ENCODE results near the gene SUSD4. TPM values are rescaled to one million over a fixed set of nuclear protein-coding genes. Genes with fewer than 3 reads are reported as not detected.

Gene SUSD4
- total RNA-seq, 3 donors from 2014 or later (not counting 1 experiment from before 2014, with no cell fraction given): 0.60 to 1.1 TPM; not detected in 1

DNA sequence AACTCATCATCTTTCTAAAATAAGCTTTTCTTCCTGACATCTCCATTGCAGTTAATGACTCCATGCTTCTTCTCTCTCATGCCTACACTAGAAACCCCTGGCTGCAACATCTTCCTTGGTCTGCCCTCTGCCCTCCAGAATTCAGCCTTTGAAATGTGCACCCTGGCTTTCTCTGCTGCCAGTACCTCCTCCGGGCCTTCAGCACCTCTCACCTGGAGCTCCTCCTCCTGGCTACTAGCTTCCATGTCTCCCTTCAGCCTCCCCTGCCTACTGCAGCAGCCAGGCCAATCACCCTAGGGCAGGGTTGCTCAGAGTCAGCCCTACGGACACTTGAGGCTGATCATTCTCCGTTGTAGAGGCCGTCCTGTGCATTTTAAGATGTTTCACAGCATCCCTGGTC is 18.3 kb downstream of the SUSD4 start:
- Mint-ChIP-seq H3K27ac (no peak overlapping the region), H3K9me3 (no peaks in the 10 kb centered on the region), H3K4me1 (no peaks in the 10 kb centered on the region), H3K27me3 (ENCODE audit: low read depth in 2 of 2) (peaks cover 10% of the 10 kb centered on the region in 2 donors), H3K4me3 (no peak overlapping the region), H3K36me3 (no peaks in the 10 kb centered on the region)
- intact Hi-C loops (cut with micrococcal nuclease): no loop called here
- DNase-seq (no peak), ATAC-seq (no peak)
- H3K27me3 ChIP-seq (ENCODE audit: control insufficient read depth, insufficient read depth, low read length): no peaks in the 10 kb centered on the region
- H3K4me3 ChIP-seq (ENCODE audit: low read length): no peak overlapping the region
- no peaks in the 10 kb centered on the region for H3K4me1 ChIP-seq (ENCODE audit: control insufficient read depth, insufficient read depth, low read length)
- no peak overlapping the region for H3K27ac ChIP-seq (ENCODE audit: low read length)
- TF ChIP-seq, protein P1, sequence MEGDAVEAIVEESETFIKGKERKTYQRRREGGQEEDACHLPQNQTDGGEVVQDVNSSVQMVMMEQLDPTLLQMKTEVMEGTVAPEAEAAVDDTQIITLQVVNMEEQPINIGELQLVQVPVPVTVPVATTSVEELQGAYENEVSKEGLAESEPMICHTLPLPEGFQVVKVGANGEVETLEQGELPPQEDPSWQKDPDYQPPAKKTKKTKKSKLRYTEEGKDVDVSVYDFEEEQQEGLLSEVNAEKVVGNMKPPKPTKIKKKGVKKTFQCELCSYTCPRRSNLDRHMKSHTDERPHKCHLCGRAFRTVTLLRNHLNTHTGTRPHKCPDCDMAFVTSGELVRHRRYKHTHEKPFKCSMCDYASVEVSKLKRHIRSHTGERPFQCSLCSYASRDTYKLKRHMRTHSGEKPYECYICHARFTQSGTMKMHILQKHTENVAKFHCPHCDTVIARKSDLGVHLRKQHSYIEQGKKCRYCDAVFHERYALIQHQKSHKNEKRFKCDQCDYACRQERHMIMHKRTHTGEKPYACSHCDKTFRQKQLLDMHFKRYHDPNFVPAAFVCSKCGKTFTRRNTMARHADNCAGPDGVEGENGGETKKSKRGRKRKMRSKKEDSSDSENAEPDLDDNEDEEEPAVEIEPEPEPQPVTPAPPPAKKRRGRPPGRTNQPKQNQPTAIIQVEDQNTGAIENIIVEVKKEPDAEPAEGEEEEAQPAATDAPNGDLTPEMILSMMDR (IDR thresholded peaks at IDR 0.05): no peak
- no peaks in the 10 kb centered on the region for H3K9me3 ChIP-seq (ENCODE audit: control insufficient read depth, insufficient read depth, low read length)
- WGBS (ENCODE audit: insufficient coverage): 88% methylated on average over 4 of the region's 4 CpGs
- H3K36me3 ChIP-seq (ENCODE audit: control insufficient read depth, insufficient read depth, low read length): no peaks in the 10 kb centered on the region

DNA sequence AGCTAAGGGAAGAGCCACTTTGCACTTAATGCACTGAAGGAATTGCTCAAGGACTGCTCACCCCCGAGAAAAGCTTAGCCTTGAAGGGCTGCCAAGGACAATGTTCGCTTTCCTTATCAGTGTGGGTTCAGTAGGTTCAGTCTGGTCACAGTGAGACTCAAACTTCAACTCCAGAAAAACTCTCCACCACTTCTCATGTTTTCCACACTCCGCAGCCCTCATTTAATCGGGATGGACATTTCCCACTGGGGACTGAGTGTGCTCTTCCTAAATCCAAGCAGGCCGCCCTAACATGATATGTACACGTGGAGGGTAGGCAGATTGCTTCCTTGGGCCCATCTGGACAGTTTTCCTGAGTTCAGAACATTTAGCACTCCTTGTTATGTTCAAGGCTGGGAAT is 19.5 kb downstream of the SUSD4 start:
- ATAC-seq: no peak
- WGBS (ENCODE audit: insufficient coverage): 93% methylated on average over 6 of the region's 6 CpGs
- no peak overlapping the region for H3K27ac ChIP-seq (ENCODE audit: low read length)
- no peaks in the 10 kb centered on the region for H3K27me3 ChIP-seq (ENCODE audit: control insufficient read depth, insufficient read depth, low read length)
- no peaks in the 10 kb centered on the region for H3K4me1 ChIP-seq (ENCODE audit: control insufficient read depth, insufficient read depth, low read length)
- TF ChIP-seq, protein P1 (IDR thresholded peaks at IDR 0.05): no peak
- H3K9me3 Mint-ChIP-seq: no peaks in the 10 kb centered on the region
- intact Hi-C loops (cut with micrococcal nuclease): no loop called here
- DNase-seq: no peak
- no peaks in the 10 kb centered on the region for H3K9me3 ChIP-seq (ENCODE audit: control insufficient read depth, insufficient read depth, low read length)
- H3K27ac Mint-ChIP-seq: no peak overlapping the region
- no peak overlapping the region for H3K4me3 Mint-ChIP-seq
- no peaks in the 10 kb centered on the region for H3K36me3 ChIP-seq (ENCODE audit: control insufficient read depth, insufficient read depth, low read length)
- no peaks in the 10 kb centered on the region for H3K4me1 Mint-ChIP-seq
- H3K27me3 Mint-ChIP-seq (ENCODE audit: low read depth in 2 of 2): peaks cover 10% of the 10 kb centered on the region in 2 donors
- no peaks in the 10 kb centered on the region for H3K36me3 Mint-ChIP-seq
- H3K4me3 ChIP-seq (ENCODE audit: low read length): no peak overlapping the region

DNA sequence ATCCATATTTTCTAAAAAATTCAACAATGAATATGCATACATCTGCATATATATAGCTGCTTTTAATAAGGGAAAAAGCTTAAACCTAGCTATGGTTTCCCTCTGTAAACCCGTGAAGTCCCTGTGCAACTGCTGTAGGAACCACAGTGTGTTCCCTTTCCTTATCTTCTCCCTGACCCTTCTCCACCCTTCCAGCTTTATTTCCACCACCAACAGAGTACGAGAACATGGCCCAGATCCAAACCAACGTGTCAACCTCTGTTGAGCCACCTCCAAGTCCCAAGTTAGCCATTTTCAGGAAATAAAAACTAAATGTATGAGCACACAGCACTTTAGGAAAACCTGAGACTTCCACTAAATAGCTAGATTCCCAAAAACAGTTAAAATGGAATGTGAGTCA is 20.3 kb downstream of the SUSD4 start:
- WGBS (ENCODE audit: insufficient coverage): 29% methylated on average over 3 of the region's 3 CpGs
- H3K4me3 ChIP-seq (ENCODE audit: low read length): no peak overlapping the region
- Mint-ChIP-seq H3K4me1 (no peaks in the 10 kb centered on the region), H3K27me3 (ENCODE audit: low read depth in 2 of 2) (peaks cover 10% of the 10 kb centered on the region in 2 donors), H3K27ac (no peak overlapping the region), H3K9me3 (no peaks in the 10 kb centered on the region), H3K4me3 (no peak overlapping the region), H3K36me3 (no peaks in the 10 kb centered on the region)
- no peaks in the 10 kb centered on the region for H3K4me1 ChIP-seq (ENCODE audit: control insufficient read depth, insufficient read depth, low read length)
- DNase-seq (no peak), ATAC-seq (no peak)
- intact Hi-C loops (cut with micrococcal nuclease): no loop called here
- TF ChIP-seq, protein P1 (IDR thresholded peaks at IDR 0.05): no peak
- H3K36me3 ChIP-seq (ENCODE audit: control insufficient read depth, insufficient read depth, low read length): no peaks in the 10 kb centered on the region
- H3K9me3 ChIP-seq (ENCODE audit: control insufficient read depth, insufficient read depth, low read length): no peaks in the 10 kb centered on the region
- H3K27ac ChIP-seq (ENCODE audit: low read length): no peak overlapping the region
- H3K27me3 ChIP-seq (ENCODE audit: control insufficient read depth, insufficient read depth, low read length): no peaks in the 10 kb centered on the region

DNA sequence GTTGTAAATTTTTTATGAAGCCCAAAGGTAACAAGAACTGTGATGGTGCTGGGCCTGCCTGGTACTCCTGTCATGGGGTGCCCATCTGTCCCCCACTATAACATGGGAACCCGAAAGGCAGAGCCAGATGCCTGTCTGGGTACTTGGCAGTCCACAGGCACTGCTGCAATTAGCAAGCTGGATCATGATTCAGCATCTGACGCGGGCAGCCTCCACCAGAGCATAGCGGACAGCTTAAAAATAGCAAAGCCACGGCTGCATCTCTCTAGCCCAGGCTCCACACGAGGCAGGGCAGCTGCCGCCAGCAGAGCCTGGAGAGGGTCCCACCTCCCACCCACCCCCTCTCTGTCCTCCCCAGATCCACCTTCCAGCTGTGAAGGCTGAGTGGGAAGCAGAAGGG is 22.9 kb downstream of the SUSD4 start:
- Mint-ChIP-seq H3K27me3 (ENCODE audit: low read depth in 2 of 2) (peaks cover 15 to 19% of the 10 kb centered on the region in 2 donors), H3K27ac (no peak overlapping the region), H3K4me1 (no peaks in the 10 kb centered on the region), H3K4me3 (no peak overlapping the region), H3K36me3 (no peaks in the 10 kb centered on the region), H3K9me3 (no peaks in the 10 kb centered on the region)
- intact Hi-C loops (cut with micrococcal nuclease): no loop called here
- H3K27me3 ChIP-seq (ENCODE audit: control insufficient read depth, insufficient read depth, low read length): no peaks in the 10 kb centered on the region
- TF ChIP-seq, protein P1 (IDR thresholded peaks at IDR 0.05): no peak
- no peaks in the 10 kb centered on the region for H3K36me3 ChIP-seq (ENCODE audit: control insufficient read depth, insufficient read depth, low read length)
- no peaks in the 10 kb centered on the region for H3K9me3 ChIP-seq (ENCODE audit: control insufficient read depth, insufficient read depth, low read length)
- no peaks in the 10 kb centered on the region for H3K4me1 ChIP-seq (ENCODE audit: control insufficient read depth, insufficient read depth, low read length)
- DNase-seq (no peak), ATAC-seq (no peak)
- no peak overlapping the region for H3K4me3 ChIP-seq (ENCODE audit: low read length)
- H3K27ac ChIP-seq (ENCODE audit: low read length): no peak overlapping the region
- 49% methylated on average over 7 of the region's 7 CpGs for WGBS (ENCODE audit: insufficient coverage)

Measured in natural killer cell (primary cell).